WI38 (cell line): ENCODE data around the gene STRN3.
"Not testable (repeated sequence)": the region's sequence is repeated elsewhere in the genome, so short reads cannot be mapped to it uniquely, and the experiment has no call there.

ENCODE experiments used
- H3K4me3 ChIP-seq: 2 replicates; pipeline ENCODE4 v1.5.1; 2011; ENCODE audit warnings: low read depth, mild to moderate bottlenecking, control low read depth, low read length
- CTCF ChIP-seq: IDR thresholded peaks from 2 replicates; pipeline ENCODE4 v1.5.1; 2012; ENCODE audit warnings: low read depth, mild to moderate bottlenecking, control low read depth, low read length

STRN3 gene

GRCh38 chr14:30990770-30991169 is 35.4 kb downstream of the STRN3 start:
- no peak for TF ChIP-seq CTCF
- no peak overlapping the region for H3K4me3 ChIP-seq

- no peak overlapping the region for H3K4me3 ChIP-seq
- TF ChIP-seq CTCF = no peak
Measured at GRCh38 chr14:30988509-30988908, 37.7 kb downstream of the STRN3 start.

- H3K4me3 ChIP-seq = no peak overlapping the region
- TF ChIP-seq CTCF = no peak
Measured at GRCh38 chr14:30985796-30986195, 40.4 kb downstream of the STRN3 start.

GRCh38 chr14:30983858-30984257 is 42.3 kb downstream of the STRN3 start:
- no peak for TF ChIP-seq CTCF
- no peak overlapping the region for H3K4me3 ChIP-seq

GRCh38 chr14:30982533-30982932 is 43.6 kb downstream of the STRN3 start:
- H3K4me3 ChIP-seq = no peak overlapping the region
- TF ChIP-seq CTCF = no peak

- no peak for TF ChIP-seq CTCF
- H3K4me3 ChIP-seq = no peak overlapping the region
Measured at GRCh38 chr14:30980980-30981379, 45.2 kb downstream of the STRN3 start.

- TF ChIP-seq CTCF = peak; percentile 34; the same call in 1 of the 2 replicates
- H3K4me3 ChIP-seq = not testable (repeated sequence)
Measured at GRCh38 chr14:30980106-30980704, 46.0 kb downstream of the STRN3 start.
